ENCODE results near the gene STK40. TPM values are rescaled to one million over a fixed set of nuclear protein-coding genes. Genes with fewer than 3 reads are reported as not detected.
A peak's percentile ranks its signal among the peaks of the same experiment; 100 is the strongest.

Gene STK40
- total RNA-seq, 2 donors from 2014 or later, result 19.4 to 32.4 TPM

DNA sequence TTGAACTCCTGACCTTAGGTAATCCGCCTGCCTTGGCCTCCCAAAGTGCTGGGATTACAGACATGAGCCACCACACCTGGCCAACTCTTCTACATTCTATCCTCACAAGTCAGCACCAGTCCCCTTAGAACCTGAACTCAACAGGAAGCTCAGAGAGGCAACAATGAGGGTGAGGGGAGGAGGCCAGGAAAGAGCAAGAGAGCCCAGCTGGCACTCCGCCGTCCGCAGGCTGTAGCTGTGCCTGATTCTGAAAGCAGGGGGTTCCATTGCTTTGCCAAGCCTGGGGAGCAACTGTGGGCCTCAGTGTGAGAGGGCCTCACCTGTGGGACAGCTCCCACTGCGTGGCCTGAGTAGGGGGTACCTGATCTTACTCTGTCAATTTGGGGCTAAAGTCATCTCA, 18.7 kb downstream of the STK40 start:
- Histone ChIP-seq H3K36me3 (ENCODE audit: control insufficient read depth, insufficient read depth, low read length) (peaks cover 56% of the 10 kb centered on the region), H3K9me3 (ENCODE audit: control insufficient read depth, low read length) (no peaks in the 10 kb centered on the region), H3K27me3 (ENCODE audit: control insufficient read depth, insufficient read depth, low read length, poor library complexity, severe bottlenecking) (no peaks in the 10 kb centered on the region), H3K27ac (ENCODE audit: low read depth, low read length) (no peak overlapping the region), H3K4me1 (ENCODE audit: control insufficient read depth, insufficient read depth, low read length) (no peaks in the 10 kb centered on the region), H3K9ac (ENCODE audit: extremely low read depth, low read length, poor library complexity, severe bottlenecking) (no peak overlapping the region), H3K4me3 (ENCODE audit: low read length) (no peak overlapping the region)
- Mint-ChIP-seq H3K4me1 (peaks cover 11% of the 10 kb centered on the region), H3K27ac (no peak overlapping the region), H3K4me3 (no peak overlapping the region), H3K27me3 (ENCODE audit: insufficient read depth) (no peaks in the 10 kb centered on the region), H3K36me3 (ENCODE audit: low read depth) (peaks cover 29% of the 10 kb centered on the region), H3K9me3 (no peaks in the 10 kb centered on the region)
- DNase-seq, result no peak
- TF ChIP-seq, protein P1, sequence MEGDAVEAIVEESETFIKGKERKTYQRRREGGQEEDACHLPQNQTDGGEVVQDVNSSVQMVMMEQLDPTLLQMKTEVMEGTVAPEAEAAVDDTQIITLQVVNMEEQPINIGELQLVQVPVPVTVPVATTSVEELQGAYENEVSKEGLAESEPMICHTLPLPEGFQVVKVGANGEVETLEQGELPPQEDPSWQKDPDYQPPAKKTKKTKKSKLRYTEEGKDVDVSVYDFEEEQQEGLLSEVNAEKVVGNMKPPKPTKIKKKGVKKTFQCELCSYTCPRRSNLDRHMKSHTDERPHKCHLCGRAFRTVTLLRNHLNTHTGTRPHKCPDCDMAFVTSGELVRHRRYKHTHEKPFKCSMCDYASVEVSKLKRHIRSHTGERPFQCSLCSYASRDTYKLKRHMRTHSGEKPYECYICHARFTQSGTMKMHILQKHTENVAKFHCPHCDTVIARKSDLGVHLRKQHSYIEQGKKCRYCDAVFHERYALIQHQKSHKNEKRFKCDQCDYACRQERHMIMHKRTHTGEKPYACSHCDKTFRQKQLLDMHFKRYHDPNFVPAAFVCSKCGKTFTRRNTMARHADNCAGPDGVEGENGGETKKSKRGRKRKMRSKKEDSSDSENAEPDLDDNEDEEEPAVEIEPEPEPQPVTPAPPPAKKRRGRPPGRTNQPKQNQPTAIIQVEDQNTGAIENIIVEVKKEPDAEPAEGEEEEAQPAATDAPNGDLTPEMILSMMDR (conservative IDR thresholded peaks at IDR 0.05), result no peak
- WGBS, 2 experiments (ENCODE audit: insufficient coverage in 1 of 2, insufficient read length in 1 of 2), result 91 to 96% methylated on average over 4 to 5 of the region's 5 CpGs

DNA sequence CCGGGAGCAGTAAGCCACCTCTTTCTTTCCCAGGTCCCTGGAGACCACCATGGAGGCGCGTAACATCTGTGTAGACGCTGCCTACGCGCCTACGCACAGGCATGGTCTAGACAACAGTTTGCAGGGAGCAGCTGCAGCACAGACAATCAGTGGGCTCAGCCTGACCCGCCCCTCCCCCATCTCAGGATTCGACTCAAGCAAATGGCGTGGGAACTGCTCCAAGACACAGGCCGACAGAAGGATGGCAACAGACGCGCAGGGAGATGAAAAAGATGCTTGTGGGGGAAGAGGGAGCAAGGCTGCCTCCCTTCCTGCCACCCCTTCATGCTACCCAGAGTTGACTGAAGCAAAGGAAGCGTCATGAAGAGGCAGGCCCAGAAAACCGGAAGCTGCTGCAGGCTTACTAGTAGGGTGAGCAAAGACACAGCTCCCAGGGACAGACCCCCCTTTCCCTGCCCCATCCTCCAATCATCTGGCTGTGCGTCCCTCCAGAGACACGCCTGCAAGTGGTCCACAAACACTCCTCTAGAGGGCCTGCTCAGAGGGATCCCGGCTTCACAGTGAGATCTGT, 19.5 kb downstream of the STK40 start:
- DNase-seq, result peak; percentile 67
- Histone ChIP-seq H3K4me3 (ENCODE audit: low read length) (no peak overlapping the region), H3K27ac (ENCODE audit: low read depth, low read length) (peak overlapping the region; percentile 95), H3K9ac (ENCODE audit: extremely low read depth, low read length, poor library complexity, severe bottlenecking) (no peak overlapping the region), H3K4me1 (ENCODE audit: control insufficient read depth, insufficient read depth, low read length) (no peaks in the 10 kb centered on the region), H3K9me3 (ENCODE audit: control insufficient read depth, low read length) (no peaks in the 10 kb centered on the region), H3K36me3 (ENCODE audit: control insufficient read depth, insufficient read depth, low read length) (peaks cover 64% of the 10 kb centered on the region), H3K27me3 (ENCODE audit: control insufficient read depth, insufficient read depth, low read length, poor library complexity, severe bottlenecking) (no peaks in the 10 kb centered on the region)
- Mint-ChIP-seq H3K27me3 (ENCODE audit: insufficient read depth) (no peaks in the 10 kb centered on the region), H3K36me3 (ENCODE audit: low read depth) (peaks cover 32% of the 10 kb centered on the region), H3K9me3 (no peaks in the 10 kb centered on the region), H3K4me1 (peaks cover 11% of the 10 kb centered on the region), H3K27ac (peak overlapping the region; percentile 70), H3K4me3 (no peak overlapping the region)
- WGBS, 2 experiments (ENCODE audit: insufficient coverage in 1 of 2, insufficient read length in 1 of 2), result 83 to 86% methylated on average over 16 to 18 of the region's 18 CpGs
- TF ChIP-seq, protein P1 (conservative IDR thresholded peaks at IDR 0.05), result peak; percentile 21

DNA sequence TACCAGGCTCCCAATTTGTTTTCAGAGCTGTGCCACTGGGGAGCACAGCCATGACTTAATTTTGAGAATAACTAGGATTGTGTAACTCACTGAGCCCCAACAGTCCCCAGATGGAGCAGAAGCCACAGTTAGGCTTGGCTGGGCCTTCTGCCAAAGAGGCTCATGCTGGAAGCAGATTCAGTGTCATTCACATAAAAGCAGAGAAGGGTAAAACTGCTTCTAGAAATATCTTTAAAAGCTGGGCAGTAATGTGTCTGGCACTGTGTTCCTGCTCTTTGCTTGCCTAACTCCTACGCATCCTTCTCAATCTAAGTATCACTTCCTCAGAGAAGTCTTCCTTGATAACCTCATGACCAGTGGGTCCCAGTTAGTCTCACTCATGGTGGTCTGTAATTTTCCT, 20.3 kb downstream of the STK40 start:
- TF ChIP-seq, protein P1 (conservative IDR thresholded peaks at IDR 0.05), result no peak
- no peaks in the 10 kb centered on the region for H3K9me3 ChIP-seq (ENCODE audit: control insufficient read depth, low read length)
- Mint-ChIP-seq H3K27ac (peak overlapping the region; percentile 70), H3K27me3 (ENCODE audit: insufficient read depth) (no peaks in the 10 kb centered on the region), H3K9me3 (no peaks in the 10 kb centered on the region), H3K4me3 (no peak overlapping the region), H3K36me3 (ENCODE audit: low read depth) (peaks cover 32% of the 10 kb centered on the region), H3K4me1 (peaks cover 11% of the 10 kb centered on the region)
- no peak overlapping the region for H3K4me3 ChIP-seq (ENCODE audit: low read length)
- H3K27me3 ChIP-seq (ENCODE audit: control insufficient read depth, insufficient read depth, low read length, poor library complexity, severe bottlenecking), result no peaks in the 10 kb centered on the region
- no peak for DNase-seq
- WGBS, 2 experiments (ENCODE audit: insufficient coverage in 1 of 2, insufficient read length in 1 of 2), result 90 to 95% methylated on average over 1 of the region's 1 CpG
- peaks cover 70% of the 10 kb centered on the region for H3K36me3 ChIP-seq (ENCODE audit: control insufficient read depth, insufficient read depth, low read length)
- no peaks in the 10 kb centered on the region for H3K4me1 ChIP-seq (ENCODE audit: control insufficient read depth, insufficient read depth, low read length)
- peak overlapping the region; percentile 95 for H3K27ac ChIP-seq (ENCODE audit: low read depth, low read length)
- H3K9ac ChIP-seq (ENCODE audit: extremely low read depth, low read length, poor library complexity, severe bottlenecking), result no peak overlapping the region

Measured in endodermal cell (in vitro differentiated cells).